Stimulated activated CD4-positive, alpha-beta T cell treated with anti-CD3 and anti-CD28 coated beads, Interleukin-4, amount 100 ng/mL, for 24 hours (primary cell): ENCODE data around the gene KCNT2.
"Not testable (repeated sequence)": the region's sequence is repeated elsewhere in the genome, so short reads cannot be mapped to it uniquely, and the experiment has no call there.

ENCODE experiments used
- DNase-seq: peaks from one replicate; pipeline ENCODE4 v3.0.0-alpha.2; 2020

KCNT2 gene

GRCh38 chr1:196608390-196609369, at the start of gene KCNT2:
KCNT2 (minus strand) TSS chr1:196608440; CDS start chr1:196608309, 131 bp downstream.
- no peak for DNase-seq

GRCh38 chr1:196655494-196655893, 47.3 kb upstream of the KCNT2 start:
- DNase-seq, result no peak

- no peak for DNase-seq
These were observed 46.8 kb upstream of the KCNT2 start for GRCh38 chr1:196655071-196655470.

- no peak for DNase-seq
These were observed 46.0 kb upstream of the KCNT2 start for GRCh38 chr1:196654271-196654670.

GRCh38 chr1:196651637-196652215, 43.5 kb upstream of the KCNT2 start, which contains the start of gene CFH:
CFH (plus strand) TSS chr1:196652043; CDS start chr1:196652118, 75 bp downstream.
- DNase-seq, result no peak

GRCh38 chr1:196651079-196651478, 42.8 kb upstream of the KCNT2 start:
- no peak for DNase-seq

- DNase-seq, result no peak
These were observed 42.2 kb upstream of the KCNT2 start for GRCh38 chr1:196650403-196650802.

- DNase-seq, result no peak
These were observed 41.8 kb upstream of the KCNT2 start for GRCh38 chr1:196649990-196650389.

- DNase-seq, result no peak
These were observed 32.7 kb upstream of the KCNT2 start for GRCh38 chr1:196640976-196641375.

GRCh38 chr1:196639291-196639690, 31.1 kb upstream of the KCNT2 start:
- DNase-seq, result not testable (repeated sequence)

GRCh38 chr1:196638466-196638865, 30.2 kb upstream of the KCNT2 start:
- no peak for DNase-seq

- DNase-seq, result no peak
These were observed 29.4 kb upstream of the KCNT2 start for GRCh38 chr1:196637606-196638005.

GRCh38 chr1:196628838-196629237, 20.6 kb upstream of the KCNT2 start:
- DNase-seq, result no peak

- no peak for DNase-seq
These were observed 14.8 kb upstream of the KCNT2 start for GRCh38 chr1:196623079-196623478.

- no peak for DNase-seq
These were observed 11.5 kb upstream of the KCNT2 start for GRCh38 chr1:196619721-196620120.

- no peak for DNase-seq
These were observed 3.6 kb upstream of the KCNT2 start for GRCh38 chr1:196611873-196612272.

- no peak for DNase-seq
These were observed 1.1 kb upstream of the KCNT2 start for GRCh38 chr1:196609370-196609737.

GRCh38 chr1:196607981-196608380, 259 bp downstream of the KCNT2 start:
- DNase-seq, result no peak

GRCh38 chr1:196603651-196604050, 4.6 kb downstream of the KCNT2 start:
- DNase-seq, result no peak

GRCh38 chr1:196598942-196599748, 9.1 kb downstream of the KCNT2 start:
- no peak for DNase-seq

GRCh38 chr1:196594700-196595099, 13.5 kb downstream of the KCNT2 start:
- DNase-seq, result no peak

GRCh38 chr1:196593955-196594354, 14.3 kb downstream of the KCNT2 start:
- no peak for DNase-seq

GRCh38 chr1:196590959-196591358, 17.3 kb downstream of the KCNT2 start:
- DNase-seq, result no peak
